NCI-H2196 (cell line): ENCODE results near the gene ZC3H7A.
A peak's percentile ranks its signal among the peaks of the same experiment; 100 is the strongest.

ENCODE experiments used
- DNase-seq: peaks from one replicate; lab custom pipeline; 2025; ENCODE audit not compliant: unreplicated experiment; lab: John Stamatoyannopoulos, UW

ZC3H7A gene

DNA sequence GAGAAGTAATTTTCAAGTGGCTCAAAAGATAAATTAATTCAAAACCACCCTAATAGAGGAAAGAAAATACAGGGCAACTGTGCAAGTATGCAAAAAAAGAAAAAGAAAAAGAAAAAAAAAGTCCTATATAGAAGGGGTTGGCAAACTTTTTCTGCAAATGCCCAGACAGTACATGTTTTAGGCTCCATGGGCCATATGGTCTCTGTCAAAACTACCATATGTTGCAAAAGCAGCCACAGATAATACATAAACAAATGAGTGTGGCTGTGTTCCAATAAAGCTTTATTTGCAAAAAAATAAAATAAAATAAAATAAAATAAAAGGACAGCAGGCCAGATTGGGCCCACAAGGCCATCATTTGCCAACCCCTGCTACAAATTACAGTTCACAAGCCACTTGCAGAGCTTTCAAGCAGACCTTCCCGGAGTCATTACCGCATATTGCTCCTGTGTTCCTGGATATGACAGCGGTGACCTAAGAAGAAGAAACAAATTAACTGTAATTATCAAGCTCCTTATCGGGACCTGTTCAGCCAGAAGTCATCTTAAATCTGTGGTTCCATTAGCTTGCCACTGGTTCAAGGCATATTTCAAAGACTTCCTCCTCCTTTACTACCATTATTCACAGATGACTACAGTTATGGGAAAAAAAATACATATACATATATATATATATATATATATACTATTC, 15.9 kb downstream of the ZC3H7A start:
- no peak for DNase-seq

DNA sequence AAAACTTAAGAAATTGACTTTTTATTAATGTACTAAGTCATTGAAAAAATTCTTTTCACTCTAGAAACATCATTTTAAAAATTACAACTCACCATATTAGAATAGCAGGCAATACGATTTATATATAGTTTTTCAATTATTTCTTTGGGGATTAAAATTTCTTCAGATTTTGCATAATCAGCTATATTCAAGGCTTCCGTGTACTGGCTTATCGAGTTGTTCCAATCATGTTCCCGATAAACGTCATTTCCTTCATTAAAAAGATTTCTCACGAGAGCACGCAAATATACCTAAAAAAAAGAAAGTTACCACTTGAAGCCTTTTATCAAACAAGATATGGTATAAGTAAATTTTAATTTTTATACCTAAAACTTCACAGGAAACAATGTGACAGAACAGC, 18.0 kb downstream of the ZC3H7A start:
- no peak for DNase-seq

DNA sequence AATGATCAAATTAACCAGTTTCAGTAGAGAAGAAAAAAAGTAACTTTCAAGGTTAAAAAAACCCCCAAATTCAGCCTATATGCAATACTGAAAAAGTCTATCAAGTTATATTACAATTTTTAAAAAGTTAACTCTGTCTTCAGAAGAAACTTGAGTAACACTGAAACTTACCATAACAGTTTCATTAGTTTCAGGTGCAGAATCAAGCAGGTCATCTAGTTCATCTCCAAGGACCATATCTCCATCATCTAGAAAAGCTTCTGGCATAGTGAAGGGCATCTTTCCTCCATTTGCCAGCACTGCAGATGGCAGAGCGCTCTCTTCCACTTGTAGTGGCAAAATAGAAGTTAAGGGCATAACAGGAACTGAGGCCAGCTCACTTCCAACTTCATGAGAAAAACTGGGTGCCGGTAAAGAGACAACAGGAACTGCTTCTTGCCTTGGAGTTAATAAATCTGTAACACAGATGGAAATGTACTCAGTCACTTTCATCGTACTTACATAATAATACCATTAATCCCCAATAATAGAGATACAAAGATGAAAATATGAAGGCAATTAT, 22.9 kb downstream of the ZC3H7A start:
- DNase-seq: no peak

DNA sequence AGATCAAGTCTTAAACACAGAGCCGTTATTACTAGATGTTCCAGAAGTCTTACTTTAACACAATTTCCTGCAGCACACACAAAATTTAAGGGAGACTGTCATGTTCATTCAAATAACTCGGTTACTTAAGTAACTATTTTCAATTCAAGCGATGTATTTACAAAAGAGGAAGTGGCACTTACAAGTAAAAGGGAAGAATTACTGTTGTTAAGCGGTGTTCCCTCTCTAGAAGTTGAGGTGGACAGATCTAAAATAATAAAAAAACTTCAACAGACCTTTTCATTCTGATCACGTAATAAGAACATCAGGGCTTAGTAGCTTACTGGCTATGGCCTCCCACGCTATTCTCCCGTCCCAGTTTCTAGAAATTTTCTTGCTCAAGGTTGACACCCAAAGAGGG, 28.2 kb downstream of the ZC3H7A start:
- DNase-seq: no peak

DNA sequence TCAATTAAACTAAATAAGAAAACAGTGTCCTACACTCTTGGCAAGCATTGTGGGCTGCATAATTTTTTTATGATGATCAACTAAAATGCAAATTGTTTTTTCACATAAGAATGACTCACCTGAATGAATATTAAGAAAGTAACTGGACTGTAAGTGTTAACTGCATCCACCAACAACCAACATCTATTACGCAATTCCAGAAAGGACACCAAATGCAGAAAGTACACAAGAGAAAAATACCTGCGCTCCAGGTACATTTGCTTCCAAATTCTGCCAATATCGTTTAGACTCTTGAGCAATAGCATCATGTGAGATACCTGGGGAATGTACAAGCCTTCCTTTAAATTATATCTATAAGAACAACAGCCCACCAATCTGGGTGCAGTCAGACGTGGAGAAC, 34.6 kb downstream of the ZC3H7A start:
- DNase-seq: no peak

DNA sequence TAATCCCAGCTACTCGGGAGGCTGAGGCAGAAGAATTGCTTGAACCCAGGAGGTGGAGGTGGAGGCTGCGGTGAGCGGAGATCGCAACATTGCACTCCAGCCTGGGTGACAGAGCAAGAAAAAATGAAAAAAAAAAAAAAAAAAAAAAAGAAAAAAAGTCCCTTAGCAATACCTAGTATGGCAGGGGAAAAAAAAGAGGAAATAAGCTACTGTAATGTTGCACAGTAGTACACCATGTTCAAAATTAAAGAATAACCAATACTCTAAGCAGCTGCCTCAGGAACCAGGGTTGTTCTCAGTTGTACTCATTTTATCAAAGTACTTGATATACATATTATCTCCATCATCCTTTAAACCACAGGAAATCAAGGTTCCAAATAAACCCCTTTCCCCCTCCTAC, 37.1 kb downstream of the ZC3H7A start:
- DNase-seq: no peak

DNA sequence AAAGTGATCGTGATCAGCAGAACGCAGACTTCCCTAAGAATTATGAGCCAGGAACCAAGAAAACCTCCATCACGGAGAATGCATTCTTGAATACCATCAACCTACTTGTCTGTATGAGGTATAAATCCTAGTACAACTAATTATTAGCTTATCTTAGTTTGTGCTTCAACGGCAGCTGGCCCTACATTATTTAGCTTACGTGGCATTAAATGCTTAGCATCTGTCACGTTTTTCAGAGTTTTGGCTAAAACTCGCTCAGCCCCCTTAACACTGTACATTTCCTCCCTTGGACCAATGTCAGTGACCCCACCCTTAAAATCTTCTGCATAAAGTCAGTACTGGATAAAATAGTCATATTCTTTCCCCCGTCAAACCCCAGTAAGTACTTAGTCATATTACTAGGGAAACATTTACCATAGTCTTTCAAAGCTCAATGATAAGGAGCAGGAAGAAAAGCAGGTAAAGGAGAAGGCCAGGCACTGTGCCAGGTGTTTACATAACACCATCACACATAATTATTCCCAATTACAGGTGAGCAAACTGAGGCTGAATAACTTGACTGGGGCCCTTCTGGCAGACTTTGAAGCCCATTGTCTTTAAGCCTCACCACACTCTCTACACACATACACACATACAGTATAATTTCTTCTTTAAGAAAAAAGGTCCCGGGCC, 37.8 kb downstream of the ZC3H7A start:
- peak; percentile 19 for DNase-seq

DNA sequence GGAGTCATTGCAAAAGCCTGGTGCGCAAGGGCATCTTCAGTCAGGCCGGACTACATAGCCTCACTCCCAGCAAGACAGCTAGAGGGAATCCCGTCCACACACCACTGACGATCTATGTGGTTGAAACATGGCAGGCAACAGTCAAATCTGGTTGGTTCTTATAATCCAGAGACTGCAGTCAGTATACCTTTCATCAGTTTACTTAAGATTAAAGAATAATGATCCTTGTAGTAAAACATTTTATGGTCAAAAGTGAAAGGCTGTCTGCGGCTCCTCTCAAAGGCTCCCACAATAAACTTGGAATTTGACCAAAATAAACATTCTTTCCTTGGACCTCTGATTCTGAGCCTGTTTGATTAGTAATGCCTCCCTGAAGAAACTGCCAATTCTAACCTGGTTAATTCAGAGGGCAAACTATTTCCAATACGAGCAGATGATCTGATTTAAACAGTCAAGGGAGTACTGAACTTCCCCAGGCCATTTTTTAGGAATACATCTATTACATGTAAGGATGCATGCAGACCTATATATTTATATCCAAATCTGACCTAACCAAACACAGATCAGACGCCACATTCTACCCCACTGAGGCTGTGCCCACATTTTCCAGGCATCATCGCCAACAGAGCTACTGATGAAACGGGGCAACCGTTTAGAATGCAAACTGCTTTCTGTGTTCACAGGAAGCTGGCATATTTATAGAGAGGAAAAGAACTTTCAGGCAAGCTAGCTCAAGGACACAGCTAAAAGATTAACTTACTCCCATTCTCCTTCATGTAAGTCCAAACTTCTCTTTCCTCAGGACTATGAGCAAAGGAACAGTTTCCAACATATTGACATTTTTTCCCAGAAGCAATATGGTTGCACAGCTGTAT, 39.1 kb downstream of the ZC3H7A start:
- DNase-seq: peak; percentile 53

DNA sequence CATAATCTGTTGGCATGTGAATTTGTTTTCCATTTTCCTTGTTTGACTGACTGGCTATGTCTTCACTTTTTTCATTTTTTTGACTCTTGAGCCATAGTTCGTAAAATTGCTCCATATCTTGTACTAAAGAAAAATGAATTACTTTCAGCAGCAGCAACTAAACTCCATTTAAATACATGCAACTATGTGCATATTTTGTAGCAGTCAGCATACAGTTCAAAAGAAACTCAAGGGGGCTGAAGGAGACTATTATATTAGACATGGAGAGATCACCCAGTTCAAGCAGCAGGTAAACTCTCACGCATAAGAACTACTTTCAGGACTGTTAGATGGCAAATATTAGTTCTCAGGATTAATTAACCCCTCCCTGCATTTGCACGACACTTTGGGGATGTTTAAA, 40.8 kb downstream of the ZC3H7A start:
- DNase-seq: no peak

DNA sequence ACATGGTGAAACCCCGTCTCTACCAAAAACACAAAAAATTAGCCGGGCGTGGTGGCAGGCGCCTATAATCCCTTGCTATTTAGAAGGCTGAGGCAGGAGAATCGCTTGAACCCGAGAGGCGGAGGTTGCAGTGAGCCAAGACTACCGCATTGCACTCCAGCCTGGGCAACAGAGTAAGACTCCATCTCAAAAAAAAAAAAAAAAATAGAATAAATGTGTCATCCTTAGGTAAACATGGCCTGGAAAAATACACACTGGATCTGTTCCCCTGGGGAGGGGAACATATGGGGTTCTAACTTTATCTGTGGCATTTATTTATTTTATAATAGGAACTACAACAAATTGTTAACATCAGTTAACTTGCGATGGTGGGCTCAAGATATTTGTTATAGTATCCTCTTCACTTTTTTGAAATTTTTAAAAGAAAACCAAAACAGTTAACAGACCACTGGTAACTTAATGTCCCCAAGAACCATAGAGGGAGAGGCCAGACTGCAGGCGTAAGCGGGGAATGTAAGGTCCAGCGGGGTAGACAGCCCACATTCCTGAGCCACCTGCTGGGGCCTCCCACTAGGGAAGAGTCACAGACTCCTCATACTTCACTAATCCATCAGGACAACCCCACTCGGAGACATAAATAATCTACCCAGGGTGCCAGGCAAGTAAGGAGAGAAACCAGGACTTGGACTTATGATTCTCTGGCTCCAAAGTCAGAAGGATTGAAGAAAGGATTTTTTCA, 41.9 kb downstream of the ZC3H7A start:
- no peak for DNase-seq

DNA sequence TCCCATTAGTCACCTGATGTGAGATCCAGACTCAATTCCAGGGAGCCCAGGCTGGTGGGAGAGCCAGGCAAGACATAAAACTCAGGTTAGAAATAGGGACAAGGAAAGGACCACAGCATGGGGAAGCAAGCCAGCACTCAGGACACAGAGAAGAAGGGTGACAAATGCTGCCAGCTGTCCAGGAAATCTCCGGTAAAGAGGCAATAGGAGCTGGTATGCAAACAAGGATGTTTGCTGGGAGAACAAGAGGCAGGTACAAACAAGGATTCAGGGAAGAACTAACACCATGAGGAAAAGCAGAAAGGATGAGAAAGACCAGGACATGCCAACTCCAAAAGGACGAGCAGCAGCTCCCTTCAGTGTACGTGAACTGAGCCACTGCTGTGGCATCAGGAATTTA, 44.2 kb downstream of the ZC3H7A start:
- peak; percentile 11 for DNase-seq

DNA sequence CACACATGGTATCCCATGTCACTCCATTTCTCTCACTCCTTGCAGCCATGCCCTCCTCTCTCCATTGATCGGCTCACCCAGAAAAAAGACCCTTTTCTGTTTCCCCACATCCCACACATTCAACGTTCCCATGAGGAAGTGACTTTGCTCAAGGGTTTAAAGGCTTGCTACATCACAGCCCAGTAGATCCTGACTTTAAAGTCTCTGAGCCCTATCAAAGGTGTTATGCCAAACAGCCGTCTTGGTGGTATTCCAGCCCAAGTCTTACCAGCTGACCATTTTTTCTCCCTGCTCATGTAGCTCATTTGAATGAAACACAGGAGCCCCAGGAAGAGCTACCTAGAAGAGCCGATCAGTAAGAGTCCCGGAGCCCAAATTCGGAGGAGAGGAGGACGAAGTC, 47.0 kb downstream of the ZC3H7A start:
- DNase-seq: no peak

DNA sequence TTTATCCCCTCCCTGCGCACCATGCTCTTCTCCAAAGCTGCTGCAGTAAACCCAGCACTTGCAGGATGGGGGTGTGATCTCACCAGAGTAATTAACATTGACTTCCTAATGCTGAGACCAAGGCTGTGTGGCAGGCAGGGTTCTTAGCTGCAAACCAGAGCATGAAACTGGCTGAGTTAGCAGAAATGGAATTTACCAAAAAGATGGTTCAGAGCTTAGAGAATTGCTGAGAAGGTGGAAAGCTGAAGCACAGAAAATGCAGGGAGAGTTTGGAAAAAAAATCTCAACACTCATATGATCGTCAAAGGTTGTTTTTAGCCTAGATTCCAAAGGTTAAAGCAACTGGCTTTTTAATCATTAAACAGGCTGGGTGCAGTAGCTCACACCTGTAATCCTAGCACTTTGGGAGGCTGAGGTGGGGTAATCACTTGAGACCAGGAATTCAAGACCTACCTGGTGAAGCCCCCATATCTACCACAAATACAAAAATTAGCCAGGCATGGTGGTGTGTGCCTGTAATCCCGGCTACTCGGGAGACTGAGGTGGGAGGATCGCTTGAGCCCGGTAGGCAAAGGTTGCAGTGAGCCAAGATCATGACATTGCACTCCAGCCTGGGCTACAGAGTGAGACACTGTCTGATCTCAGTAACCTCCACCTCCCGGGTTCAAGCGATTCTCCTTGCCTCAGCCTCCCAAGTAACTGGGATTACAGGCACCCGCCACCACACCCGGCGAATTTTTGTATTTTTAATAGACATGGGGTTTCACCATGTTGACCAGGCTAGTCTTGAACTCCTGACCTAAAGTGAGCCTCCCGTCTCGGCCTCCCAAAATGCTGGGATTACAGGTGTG, 48.4 kb downstream of the ZC3H7A start:
- no peak for DNase-seq

DNA sequence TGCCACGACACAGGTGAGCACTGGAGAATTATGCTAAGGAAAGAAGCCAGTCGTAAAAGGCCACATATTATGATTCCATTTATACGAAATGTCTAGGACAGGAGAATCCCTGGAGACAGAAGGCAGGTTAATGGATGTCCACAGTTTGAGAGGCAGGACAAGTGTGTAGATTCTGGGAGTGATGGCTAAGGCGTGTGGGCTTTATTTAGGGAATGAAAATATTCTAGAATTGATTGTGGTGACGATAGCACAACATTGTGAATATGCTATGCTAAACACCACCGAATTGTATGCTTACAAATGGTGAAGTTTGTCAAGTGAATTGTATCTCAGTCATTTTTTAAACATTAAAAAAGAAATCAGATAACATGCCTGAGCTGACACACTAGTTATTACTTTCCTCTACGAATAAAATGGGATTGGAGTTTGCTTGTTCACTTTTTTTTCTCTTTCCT, 49.1 kb downstream of the ZC3H7A start:
- no peak for DNase-seq

DNA sequence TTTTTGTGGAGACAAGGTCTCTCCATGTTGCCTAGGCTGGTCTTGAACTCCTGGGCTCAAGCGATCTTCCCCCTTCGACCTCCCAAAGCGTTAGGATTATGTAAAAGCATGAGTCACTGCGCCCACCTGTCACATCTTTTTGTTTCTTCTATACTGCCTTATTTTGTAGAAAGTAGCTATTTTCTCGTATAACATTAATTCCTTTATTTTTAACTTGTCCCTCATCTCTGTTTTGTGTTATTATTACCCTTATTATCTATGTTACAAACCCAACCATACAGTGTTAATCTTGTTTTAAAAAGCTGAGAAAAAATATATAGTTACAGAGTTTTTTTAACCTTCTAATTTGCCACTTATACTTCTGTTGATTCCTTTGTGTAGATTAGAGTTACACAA, 53.0 kb downstream of the ZC3H7A start:
- no peak for DNase-seq

DNA sequence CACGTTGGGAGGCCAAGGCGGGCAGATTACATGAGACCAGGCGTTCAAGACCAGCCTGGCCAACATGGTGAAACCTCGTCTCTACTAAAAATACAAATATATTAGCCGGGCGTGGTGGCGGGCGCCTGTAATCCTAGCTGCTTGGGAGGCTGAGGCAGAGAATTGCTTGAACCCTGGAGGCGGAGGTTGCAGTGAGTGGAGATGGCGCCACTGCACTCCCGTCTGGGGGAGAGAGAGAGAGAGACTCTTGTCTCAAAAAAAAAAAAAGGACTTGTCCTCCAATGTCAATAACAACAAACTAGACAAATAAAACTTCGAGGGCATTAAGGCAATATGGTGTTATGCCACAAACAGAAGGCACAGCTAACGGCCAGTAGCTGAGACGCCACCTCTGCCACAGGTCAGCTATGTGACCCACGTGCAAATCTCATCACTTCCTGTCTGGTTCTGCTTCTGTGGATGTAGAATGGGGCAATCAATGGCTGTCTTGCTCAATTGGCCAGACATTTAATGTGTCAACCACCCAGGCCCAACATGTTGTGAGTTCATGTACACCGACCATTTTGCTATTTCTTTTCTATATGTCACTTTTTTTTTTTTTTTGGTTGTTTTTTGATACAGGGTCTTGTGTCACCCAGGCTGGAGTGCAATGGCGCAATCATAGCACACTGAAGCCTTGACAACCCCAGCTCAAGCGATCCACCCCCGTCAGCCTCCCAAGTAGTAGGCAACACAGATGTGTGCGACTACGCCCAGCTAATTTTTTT, 53.6 kb downstream of the ZC3H7A start:
- peak; percentile 17 for DNase-seq

DNA sequence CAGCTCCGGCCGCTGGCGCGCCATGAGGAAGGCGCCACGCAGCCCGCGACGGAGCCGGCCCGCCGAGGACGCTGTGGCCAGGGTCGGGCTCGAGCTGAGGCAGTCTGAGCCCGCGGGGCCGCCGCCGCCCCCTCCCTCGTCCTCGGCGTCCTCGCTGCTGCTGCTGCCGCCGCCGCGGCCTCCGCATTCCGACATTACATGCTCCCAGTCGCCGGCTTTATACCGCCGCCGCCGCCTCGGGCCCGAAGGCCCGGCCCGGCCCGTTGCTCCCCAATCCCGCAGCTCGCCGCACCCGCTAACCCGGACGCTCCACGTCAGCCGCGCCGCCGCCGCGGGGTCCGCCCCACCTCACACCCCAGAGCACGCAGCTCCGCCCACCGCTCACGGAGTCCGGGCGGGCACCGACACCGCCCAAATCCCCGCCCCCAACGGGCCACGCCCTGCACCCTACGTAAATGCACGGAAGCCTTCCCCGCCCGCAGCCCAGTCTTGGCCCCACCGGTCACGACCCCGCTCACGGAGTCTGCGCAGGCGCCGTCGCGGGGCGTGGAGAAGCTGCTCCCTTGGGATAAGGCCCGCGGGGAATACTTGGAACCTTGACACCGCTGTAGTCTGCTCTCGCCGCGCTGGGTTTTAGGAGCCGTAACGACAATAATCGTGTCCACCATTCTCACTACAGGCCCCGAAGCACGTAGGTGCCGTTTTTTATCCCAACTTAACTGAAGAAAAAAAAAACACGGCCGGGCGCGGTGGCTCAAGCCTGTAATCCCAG, 54.3 kb downstream of the ZC3H7A start, which contains the start of gene TXNDC11:
Gene TXNDC11 (minus strand): TSS at position 322 of the 772 bp plus-strand sequence. CDS start 127 bp downstream, at position 195.
- peak; percentile 99 for DNase-seq

DNA sequence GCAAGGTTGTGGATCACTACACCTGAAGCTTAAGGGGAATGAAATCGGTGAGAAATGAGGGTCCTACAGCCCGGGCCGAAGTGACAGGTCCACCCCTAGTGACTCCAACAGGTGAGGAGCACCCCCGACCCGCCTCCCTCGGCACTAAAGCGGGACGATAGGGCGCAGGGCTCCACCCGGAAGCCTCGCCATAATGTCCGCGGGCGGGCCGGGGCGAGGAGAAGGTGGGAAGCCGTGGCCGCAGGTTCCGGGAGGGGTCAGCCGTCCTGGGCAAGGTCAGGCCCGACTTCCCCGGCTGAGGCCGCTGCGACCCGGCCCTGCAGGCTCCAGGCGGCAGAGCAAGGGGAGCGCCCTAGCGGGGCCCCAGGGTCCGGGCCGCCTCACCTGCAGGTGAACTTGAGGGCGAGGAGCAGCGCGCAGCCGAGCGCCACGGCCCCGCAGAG, 54.9 kb downstream of the ZC3H7A start:
- no peak for DNase-seq
